ENCODE data around the gene SRC. TPM values are rescaled to one million over a fixed set of nuclear protein-coding genes. Genes with fewer than 3 reads are reported as not detected.

SRC gene
- total RNA-seq = 28.8 and 31.0 TPM in 2 replicates

GRCh38 chr20:37345339-37346235, at the start of gene SRC:
Gene SRC (plus strand): TSS chr20:37346140. CDS start chr20:37384154, 38,014 bp downstream.

Other genes starting within 250 kb of the SRC start
- gene RPN2, start 166.8 kb upstream of the SRC start, total RNA-seq = 176 and 227 TPM in 2 replicates
- gene MROH8, start 166.6 kb upstream of the SRC start, total RNA-seq = 0.08 TPM in 1 of 2 replicates, not detected in the other
- gene GHRH, start 84.3 kb upstream of the SRC start, total RNA-seq = not detected in 2 replicates
- 20.7 and 34.8 TPM in 2 replicates for gene MANBAL, start 56.5 kb upstream of the SRC start, total RNA-seq
- 0.30 TPM in 1 of 2 replicates, not detected in the other for gene NNAT, start 175.1 kb downstream of the SRC start, total RNA-seq
- 69.2 and 79.7 TPM in 2 replicates for gene BLCAP, start 181.7 kb downstream of the SRC start, total RNA-seq

Measured in hair follicular keratinocyte (primary cell).